K562 (cell line): ENCODE data around the gene ACTL10. TPM values are rescaled to one million over a fixed set of nuclear protein-coding genes. Genes with fewer than 3 reads are reported as not detected.
A peak's percentile ranks its signal among the peaks of the same experiment; 100 is the strongest.

Experiments
- ATAC-seq: fragments of 200-7000 bp; cut with Tn5 transposase; 3 replicates; pipeline ENCODE4 v1.9.1; 2020; ENCODE audit warnings: moderate library complexity
- BruUV-seq: library from RNA; stranded (reverse); fragments of 400-500 nt; replicated peaks from 2 replicates; lab custom pipeline; 2021; lab: Mats Ljungman, UMichigan
- CTCF ChIA-PET: fragments of 300-600 bp; formaldehyde crosslinking; extraction: SDS; loops from one replicate; lab custom pipeline; 2021; ENCODE audit warnings: low intra/inter-chr PET ratio; lab: Yijun Ruan, JAX
- POLR2A ChIA-PET: fragments of 300-600, 350-650 bp; sonication (Branson Sonifier 250); formaldehyde crosslinking; extraction: SDS; loops from one replicate; lab custom pipeline; 2021; ENCODE audit warnings: antibody characterized with exemption, inconsistent platforms; lab: Yijun Ruan, JAX
- DNase-seq, 4 experiments: peaks; one replicate each; pipeline versions ENCODE4 v3.0.0 to v3.0.0-alpha.2; 2011 to 2018; ENCODE audit warnings: low spot score in 3 of 4, mixed read lengths in 3 of 4; ENCODE audit errors: extremely low read depth in 1 of 4
- FAIRE-seq: peaks from 2 replicates; lab custom pipeline; 2011; peaks lifted over from hg19 to GRCh38; lab: Jason Lieb, UNC
- H2AFZ ChIP-seq: 2 replicates; pipeline ENCODE4 v1.6.0; 2011; ENCODE audit warnings: low read depth, low read length, control low read depth, inconsistent platforms
- H3K27ac ChIP-seq: fragments of 200-600 bp; 3 replicates; pipeline ENCODE4 v1.8.0; 2011; ENCODE audit warnings: low read depth, mild to moderate bottlenecking, control low read depth, inconsistent platforms, low read length, moderate library complexity, mixed read lengths; ENCODE audit errors: extremely low read depth
- H3K27me3 ChIP-seq, 2 experiments: fragments of 300-600 bp in 1 of 2; 2 replicates in 1 of 2; 3 replicates in 1 of 2; pipeline versions ENCODE4 v1.6.0 to v1.8.0; 2011; ENCODE audit warnings: inconsistent platforms in 2 of 2, low read length in 2 of 2, mild to moderate bottlenecking in 1 of 2, mixed read lengths in 1 of 2, moderate library complexity in 1 of 2; ENCODE audit not compliant: control insufficient read depth in 2 of 2, insufficient read depth in 2 of 2
- H3K36me3 ChIP-seq: fragments of 300-600 bp; 3 replicates; pipeline ENCODE4 v1.8.0; 2011; ENCODE audit warnings: mild to moderate bottlenecking, low read length, inconsistent platforms; ENCODE audit not compliant: control insufficient read depth, insufficient read depth
- H3K4me1 ChIP-seq, 2 experiments: fragments of 200-600 bp in 1 of 2; replicated peaks in 1 of 2; 2 replicates in 1 of 2; 3 replicates in 1 of 2; pipeline versions ENCODE4 v1.5.1 to v1.8.0; 2011; ENCODE audit warnings: inconsistent platforms in 2 of 2, low read length in 2 of 2, mild to moderate bottlenecking in 1 of 2, mixed read lengths in 1 of 2, moderate library complexity in 1 of 2; ENCODE audit not compliant: control insufficient read depth in 2 of 2, insufficient read depth in 2 of 2
- H3K4me2 ChIP-seq: 2 replicates; pipeline ENCODE4 v1.6.1; 2011; ENCODE audit warnings: low read length, control low read depth, inconsistent platforms, mixed read lengths; ENCODE audit not compliant: insufficient read depth
- H3K4me3 ChIP-seq: fragments of 200-600 bp; sonication (generic), shearing (Covaris generic); 2 replicates; pipeline ENCODE4 v1.5.1; 2016; ENCODE audit warnings: control low read depth, inconsistent platforms
- H3K79me2 ChIP-seq: fragments of 200-600 bp; 3 replicates; pipeline ENCODE4 v1.8.0; 2011; ENCODE audit warnings: low read length, inconsistent platforms; ENCODE audit not compliant: control insufficient read depth, insufficient read depth
- H3K9ac ChIP-seq, 2 experiments: 2 replicates each; pipeline versions ENCODE4 v1.6.0 to v1.6.1; 2011; ENCODE audit warnings: low read depth in 2 of 2, low read length in 2 of 2, control low read depth in 1 of 2, inconsistent platforms in 1 of 2, mild to moderate bottlenecking in 1 of 2, mixed read lengths in 1 of 2; ENCODE audit not compliant: insufficient read depth in 1 of 2
- H3K9me1 ChIP-seq: one replicate; pipeline ENCODE4 v1.6.0; 2011; ENCODE audit warnings: inconsistent platforms, mild to moderate bottlenecking, low read length, moderate library complexity; ENCODE audit not compliant: control insufficient read depth, insufficient read depth
- H3K9me3 ChIP-seq: replicated peaks from 2 replicates; pipeline ENCODE4 v1.5.1; 2011; ENCODE audit warnings: low read depth, low read length, inconsistent platforms; ENCODE audit not compliant: control insufficient read depth, insufficient read depth
- H4K20me1 ChIP-seq: replicated peaks from 2 replicates; pipeline ENCODE4 v1.6.1; 2011; ENCODE audit warnings: low read length, inconsistent platforms, mixed read lengths; ENCODE audit not compliant: control insufficient read depth, insufficient read depth
- POLR2B ChIP-seq: fragments of 450-650 bp; IDR thresholded peaks from 2 replicates; pipeline ENCODE4 v1.6.1; 2018; ENCODE audit warnings: low read depth; ENCODE audit not compliant: partially characterized antibody
- POLR2G ChIP-seq: fragments of 200-400 bp; formaldehyde crosslinking; IDR thresholded peaks from 2 replicates; pipeline ENCODE4 v1.6.1; 2017; ENCODE audit warnings: low read depth, mild to moderate bottlenecking, antibody characterized with exemption, low read length, moderate library complexity
- RBM22 ChIP-seq: fragments of 200-400 bp; formaldehyde crosslinking; IDR thresholded peaks from 2 replicates; pipeline ENCODE4 v1.6.1; 2018; ENCODE audit warnings: low read length, low read depth; ENCODE audit not compliant: poor library complexity, severe bottlenecking
- ZNF133 ChIP-seq: fragments of 250-450 bp; sonication (Bioruptor Pico); IDR thresholded peaks from 2 replicates; pipeline ENCODE4 v1.4.0; 2020; ENCODE audit warnings: mild to moderate bottlenecking
- WGBS: fragments of 100-300 bp; shearing (Covaris generic); methylation state at CpG from one replicate; pipeline ENCODE4 v1.1.6; 2016; ENCODE audit warnings: low coverage, mixed read lengths; ENCODE audit not compliant: insufficient coverage; ENCODE audit errors: missing lambda C conversion rate; 5-methylcytosine and 5-hydroxymethylcytosine counted together
- in situ Hi-C: fragments of 300-500 bp; cut with MboI; formaldehyde crosslinking; loops from 4 replicates; pipeline ENCODE4 v1.15.0; 2018; ENCODE audit warnings: inconsistent platforms, mixed read lengths
- intact Hi-C: fragments of 100-400 bp; cut with micrococcal nuclease; formaldehyde crosslinking; loops from 2 replicates; pipeline ENCODE4 v1.14.2; 2022
- polyA plus RNA-seq, 8 experiments: library from polyadenylated mRNA; depleted of rRNA in 4 of 8; stranded (reverse) in 5 of 8; unstranded in 3 of 8; fragments of >200 nt; fragmentation: Nextera tagmentation in 2 of 8; fragmentation: Illumina TruSeq in 1 of 8; extraction: Ambion mirVana in 2 of 8; extraction: Trizol in 1 of 8; gene quantifications; 2 replicates each; pipeline versions ENCODE4 v1.2.1 to v1.2.3, GENCODE V29; 2011 to 2014; ENCODE audit warnings: inconsistent platforms in 1 of 8, missing spikeins in 1 of 8
- total RNA-seq, 7 experiments: library from RNA; depleted of rRNA in 6 of 7; stranded (reverse); fragments of >200 nt in 6 of 7; fragmentation: Illumina TruSeq in 2 of 7; extraction: Trizol in 2 of 7; gene quantifications; 2 replicates each; pipeline versions ENCODE4 v1.2.1 to v1.2.3, GENCODE V29; 2011 to 2021; ENCODE audit warnings: low replicate concordance in 1 of 7

Gene ACTL10
- total and polyA plus RNA-seq, 9 of the 15 experiments (the other 6 are each of a cell fraction or from before 2014, with no cell fraction given) = 0.07 to 0.14 TPM; not detected in 7

- Histone ChIP-seq H4K20me1 (peaks cover 26% of the 10 kb centered on the region), H3K9ac (peak overlapping the region in 1 of 2 experiments; percentile 73; a peak in 2 of 4 replicates), H3K9me1 (peaks cover 9% of the 10 kb centered on the region), H3K9me3 (no peaks in the 10 kb centered on the region; the same call in 1 of the 2 replicates), H3K4me2 (no peak overlapping the region), H3K27me3 (no peaks in the 10 kb centered on the region), H3K27ac (no peak overlapping the region), H3K36me3 (peaks cover 6% of the 10 kb centered on the region; the same call in 2 of the 3 replicates), H3K4me3 (no peak overlapping the region), H3K79me2 (no peaks in the 10 kb centered on the region), H2AFZ (no peak overlapping the region), H3K4me1 (peaks cover 7 to 29% of the 10 kb centered on the region in 2 experiments; a peak in 3 of 5 replicates)
- no peak for FAIRE-seq
- WGBS = 49% methylated on average over 11 of the region's 11 CpGs
- in situ Hi-C loops = loop anchor here (5.0 to 10.0 kb wide), 2 partner anchors 198 to 235 kb away; no protein-coding TSS in a partner anchor
- POLR2A ChIA-PET = interaction anchor here (0.6 kb wide), 1 partner anchor 299 kb away, joined by 4 read pairs; no protein-coding TSS in a partner anchor
- DNase-seq = peak in 1 of 4 experiments; percentile 12
- CTCF ChIA-PET = no interaction called here
- ATAC-seq = no peak
- intact Hi-C loops = loop anchor here (5.0 kb wide), 1 partner anchor 248 kb away; the partner anchor contains the start of gene CDK5RAP1
- TF ChIP-seq ZNF133 = no peak
- peak; percentile 69 for TF ChIP-seq POLR2G
- TF ChIP-seq RBM22 = peak; percentile 75
- peak; percentile 16 for TF ChIP-seq POLR2B
- no TSS peak for BruUV-seq
These were observed 16.5 kb upstream of the ACTL10 start for GRCh38 chr20:33650111-33650752.
